SH-SY5Y (cell line): ENCODE data around the gene CRYGS.

Experiments used
- GATA2 ChIP-seq: IDR thresholded peaks from 2 replicates; pipeline ENCODE4 v1.6.1; 2011; ENCODE audit warnings: mild to moderate bottlenecking, low read depth, low read length
- GATA3 ChIP-seq: IDR thresholded peaks from 2 replicates; pipeline ENCODE4 v1.6.1; 2011; ENCODE audit warnings: low read depth, mild to moderate bottlenecking, low read length, moderate library complexity

Gene CRYGS

GRCh38 chr3:186544281-186544680 lies at the start of gene CRYGS:
Gene CRYGS (minus strand): TSS chr3:186544380. CDS start chr3:186544326, 54 bp downstream.
- no peak for TF ChIP-seq GATA2

- no peak for TF ChIP-seq GATA2
- no peak for TF ChIP-seq GATA3
These were observed 49.7 kb upstream of the CRYGS start for GRCh38 chr3:186593862-186594261.

DNA sequence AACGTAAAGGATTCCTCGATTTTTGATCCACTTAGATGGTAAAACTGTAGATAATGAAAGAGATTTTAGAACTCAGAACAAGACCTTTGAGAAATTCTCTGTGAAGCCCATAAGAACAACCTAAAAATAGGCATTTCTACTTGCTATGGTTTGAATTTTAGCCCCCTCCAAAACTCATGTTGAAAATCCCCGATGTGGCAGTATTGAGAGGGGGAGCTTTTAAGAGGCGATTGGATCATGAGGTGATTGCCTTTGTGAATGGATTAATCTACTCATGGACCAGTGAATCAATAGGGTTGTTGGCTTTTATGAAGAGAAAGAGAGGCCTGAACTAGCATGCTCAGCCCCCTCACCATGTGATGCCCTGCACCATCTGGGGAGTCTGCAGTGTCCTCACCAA lies 48.5 kb upstream of the CRYGS start:
- TF ChIP-seq GATA3 (no peak), GATA2 (no peak)

DNA sequence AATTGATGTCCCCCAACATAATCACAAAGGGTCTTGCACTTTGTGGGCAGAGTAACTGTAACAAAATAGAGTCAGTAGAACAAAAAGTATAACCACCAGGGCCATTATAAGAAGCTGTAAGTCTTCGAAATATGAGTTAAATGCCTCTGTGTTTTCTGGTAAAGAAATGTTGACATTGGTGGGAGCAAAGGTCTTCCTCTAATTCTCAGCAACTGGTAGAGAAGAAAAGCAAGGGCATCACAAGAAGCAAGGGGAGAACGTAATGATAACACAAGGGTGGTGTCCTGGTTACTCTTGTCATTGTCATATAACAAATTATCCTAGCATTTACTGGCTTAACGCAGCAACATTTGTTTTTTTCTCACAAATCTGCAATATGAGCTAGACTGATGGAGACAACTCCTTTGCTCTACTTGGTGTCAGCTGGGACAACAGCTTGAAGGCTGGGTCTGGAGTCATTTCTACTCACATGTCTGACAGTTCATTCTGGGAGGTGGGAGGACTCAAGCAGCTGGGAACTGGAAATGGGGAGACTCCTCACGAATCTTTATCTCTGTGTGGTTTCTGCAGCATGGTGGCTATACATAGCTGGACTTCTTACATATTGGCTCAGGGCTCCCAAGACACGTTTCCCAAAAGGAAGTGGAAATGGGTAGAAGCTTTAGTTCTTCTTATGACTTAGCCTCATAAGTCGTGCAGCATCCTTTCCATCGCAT lies 46.6 kb upstream of the CRYGS start:
- TF ChIP-seq GATA3 (no peak), GATA2 (no peak)

GRCh38 chr3:186589856-186590579 lies 45.8 kb upstream of the CRYGS start:
- TF ChIP-seq GATA3 (no peak), GATA2 (no peak)

- TF ChIP-seq GATA2 (no peak), GATA3 (no peak)
These were observed 44.9 kb upstream of the CRYGS start for GRCh38 chr3:186589121-186589520.

DNA sequence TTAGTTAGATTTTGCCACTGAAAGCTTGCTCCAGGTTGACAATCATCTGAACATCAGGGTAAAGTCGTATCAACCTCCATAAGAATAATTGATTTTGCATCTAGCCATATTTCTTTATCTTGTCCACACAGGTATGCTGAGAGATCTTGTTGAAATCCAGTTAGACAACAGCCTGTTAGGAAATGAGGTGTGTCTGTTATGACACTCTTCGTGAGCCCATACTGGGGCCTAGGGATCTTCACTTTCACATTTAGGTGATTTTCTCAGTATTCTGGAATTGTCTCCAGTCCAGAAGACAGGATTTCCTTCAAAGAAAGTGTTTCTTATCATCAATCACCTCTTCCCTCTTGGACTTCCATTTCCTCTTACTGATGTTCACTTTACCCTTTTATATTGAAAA lies 44.5 kb upstream of the CRYGS start:
- no peak for TF ChIP-seq GATA3
- TF ChIP-seq GATA2, result no peak

GRCh38 chr3:186587183-186587582 lies 43.0 kb upstream of the CRYGS start:
- TF ChIP-seq GATA2 (no peak), GATA3 (no peak)

GRCh38 chr3:186583831-186584230 lies 39.7 kb upstream of the CRYGS start:
- TF ChIP-seq GATA2, result no peak
- no peak for TF ChIP-seq GATA3

- TF ChIP-seq GATA2 (no peak), GATA3 (no peak)
These were observed 38.4 kb upstream of the CRYGS start for GRCh38 chr3:186582541-186582940.

DNA sequence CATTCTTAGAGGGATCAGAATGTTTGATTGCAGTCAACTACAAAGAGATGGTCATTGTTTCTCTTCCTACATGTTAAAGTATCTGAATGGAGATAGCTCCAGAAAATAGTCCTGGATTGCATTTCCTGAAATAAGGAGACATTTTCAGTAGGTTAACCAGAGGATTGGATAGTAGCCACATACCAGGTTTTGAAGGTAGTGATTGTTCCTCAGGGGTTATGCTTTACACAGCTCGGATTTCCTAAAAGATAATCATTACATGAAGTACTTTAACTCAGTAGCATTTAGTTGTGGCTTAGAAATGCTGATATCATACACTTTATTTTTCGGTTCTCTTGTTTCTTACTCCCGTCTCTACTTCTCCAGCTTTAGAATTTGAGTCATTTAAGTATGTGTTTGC lies 36.6 kb upstream of the CRYGS start:
- no peak for TF ChIP-seq GATA2
- TF ChIP-seq GATA3, result no peak

- TF ChIP-seq GATA2 (no peak), GATA3 (no peak)
These were observed 33.3 kb upstream of the CRYGS start for GRCh38 chr3:186577521-186577920.

- no peak for TF ChIP-seq GATA2
- no peak for TF ChIP-seq GATA3
These were observed 27.4 kb upstream of the CRYGS start for GRCh38 chr3:186571644-186572013.

DNA sequence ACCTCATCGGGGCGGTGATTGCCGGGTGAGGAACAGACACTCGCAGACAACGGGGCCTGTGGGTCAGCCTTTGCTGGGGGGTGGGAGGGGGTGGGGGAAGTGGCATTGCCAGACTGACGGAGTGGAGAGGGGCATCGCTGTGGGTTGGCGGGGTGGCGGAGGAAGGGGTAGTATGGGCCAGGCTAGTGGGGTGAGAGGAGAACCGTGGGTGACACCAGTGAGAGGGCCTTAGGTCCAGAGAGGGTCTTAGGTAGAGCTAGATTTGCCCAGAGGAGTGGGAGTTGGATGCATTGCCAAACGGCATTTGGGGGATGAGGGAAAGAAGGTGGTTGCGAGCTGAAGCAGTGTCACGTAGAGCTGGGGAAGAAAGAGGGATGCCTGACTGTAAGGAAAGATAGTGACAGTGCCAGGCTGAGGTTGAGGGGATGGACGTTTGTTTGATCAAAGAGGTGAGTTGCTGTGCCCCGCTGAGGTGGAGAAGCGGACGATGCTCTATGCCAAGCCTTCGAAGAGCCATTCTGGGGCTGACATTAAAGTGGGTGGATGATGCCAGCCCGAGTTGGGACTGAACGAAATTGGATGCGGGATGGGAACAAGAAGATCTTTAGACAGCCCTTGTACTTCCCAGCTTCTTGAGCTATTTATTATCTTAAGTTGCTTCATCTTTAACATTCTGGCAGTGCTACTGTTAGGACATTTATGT lies 26.9 kb upstream of the CRYGS start:
- TF ChIP-seq GATA3 (no peak), GATA2 (no peak)

DNA sequence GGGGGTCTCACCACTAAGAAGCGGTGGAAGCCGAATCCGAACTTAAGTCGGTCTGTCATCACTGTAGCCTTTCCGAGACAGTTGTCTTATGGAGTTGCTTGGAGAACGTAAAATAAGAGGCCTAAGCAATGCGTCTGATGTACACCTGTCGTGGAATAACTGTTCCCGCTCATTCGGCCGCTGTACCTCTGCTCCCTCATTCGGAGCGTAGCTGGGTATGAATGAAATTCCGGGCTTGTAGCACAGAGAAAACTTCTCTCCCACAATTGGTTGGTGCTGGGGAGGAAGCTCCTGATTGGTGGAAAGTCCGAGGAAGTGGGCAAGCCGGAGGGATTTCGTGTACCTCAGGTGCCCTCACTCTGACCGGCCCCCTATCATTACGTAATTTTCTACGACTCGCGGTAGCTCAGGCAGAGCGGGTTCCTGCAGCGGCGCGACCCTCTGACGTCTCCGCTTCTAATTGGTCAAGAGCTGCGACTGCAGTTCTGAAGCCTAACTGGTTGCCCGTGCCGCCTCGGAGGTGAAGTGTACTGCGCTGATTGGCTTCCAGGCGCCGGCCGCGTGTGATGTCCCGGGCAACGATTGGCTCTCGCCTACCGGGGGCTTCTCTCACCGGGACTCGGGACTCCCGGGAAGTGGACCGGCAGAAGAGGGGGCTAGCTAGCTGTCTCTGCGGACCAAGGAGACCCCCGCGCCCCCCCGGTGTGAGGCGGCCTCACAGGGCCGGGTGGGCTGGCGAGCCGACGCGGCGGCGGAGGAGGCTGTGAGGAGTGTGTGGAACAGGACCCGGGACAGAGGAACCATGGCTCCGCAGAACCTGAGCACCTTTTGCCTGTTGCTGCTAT lies 26.1 kb upstream of the CRYGS start, which contains the start of gene DNAJB11:
TSS of gene DNAJB11 (plus strand) at position 625 of the 845 bp plus-strand sequence. CDS start at position 803, 178 bp downstream.
- TF ChIP-seq GATA2, result no peak
